ENCODE results near the gene NUP93.

- no peak for TF ChIP-seq POLR2A (IDR thresholded peaks at IDR 0.05)
- TF ChIP-seq, protein P1, sequence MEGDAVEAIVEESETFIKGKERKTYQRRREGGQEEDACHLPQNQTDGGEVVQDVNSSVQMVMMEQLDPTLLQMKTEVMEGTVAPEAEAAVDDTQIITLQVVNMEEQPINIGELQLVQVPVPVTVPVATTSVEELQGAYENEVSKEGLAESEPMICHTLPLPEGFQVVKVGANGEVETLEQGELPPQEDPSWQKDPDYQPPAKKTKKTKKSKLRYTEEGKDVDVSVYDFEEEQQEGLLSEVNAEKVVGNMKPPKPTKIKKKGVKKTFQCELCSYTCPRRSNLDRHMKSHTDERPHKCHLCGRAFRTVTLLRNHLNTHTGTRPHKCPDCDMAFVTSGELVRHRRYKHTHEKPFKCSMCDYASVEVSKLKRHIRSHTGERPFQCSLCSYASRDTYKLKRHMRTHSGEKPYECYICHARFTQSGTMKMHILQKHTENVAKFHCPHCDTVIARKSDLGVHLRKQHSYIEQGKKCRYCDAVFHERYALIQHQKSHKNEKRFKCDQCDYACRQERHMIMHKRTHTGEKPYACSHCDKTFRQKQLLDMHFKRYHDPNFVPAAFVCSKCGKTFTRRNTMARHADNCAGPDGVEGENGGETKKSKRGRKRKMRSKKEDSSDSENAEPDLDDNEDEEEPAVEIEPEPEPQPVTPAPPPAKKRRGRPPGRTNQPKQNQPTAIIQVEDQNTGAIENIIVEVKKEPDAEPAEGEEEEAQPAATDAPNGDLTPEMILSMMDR (IDR thresholded peaks at IDR 0.05 in 4 of 5, conservative IDR thresholded peaks at IDR 0.05 in 1 of 5): no peak
Observed at GRCh38 chr16:56838622-56839337, 108.9 kb downstream of the NUP93 start.
